ENCODE measurements around the gene ALPL.

Gene ALPL

GRCh38 chr1:21604208-21604957 lies 95.2 kb downstream of the ALPL start:
- peak; percentile 26 for DNase-seq

GRCh38 chr1:21605012-21605715 lies 95.9 kb downstream of the ALPL start:
- DNase-seq, result peak; percentile 34

DNA sequence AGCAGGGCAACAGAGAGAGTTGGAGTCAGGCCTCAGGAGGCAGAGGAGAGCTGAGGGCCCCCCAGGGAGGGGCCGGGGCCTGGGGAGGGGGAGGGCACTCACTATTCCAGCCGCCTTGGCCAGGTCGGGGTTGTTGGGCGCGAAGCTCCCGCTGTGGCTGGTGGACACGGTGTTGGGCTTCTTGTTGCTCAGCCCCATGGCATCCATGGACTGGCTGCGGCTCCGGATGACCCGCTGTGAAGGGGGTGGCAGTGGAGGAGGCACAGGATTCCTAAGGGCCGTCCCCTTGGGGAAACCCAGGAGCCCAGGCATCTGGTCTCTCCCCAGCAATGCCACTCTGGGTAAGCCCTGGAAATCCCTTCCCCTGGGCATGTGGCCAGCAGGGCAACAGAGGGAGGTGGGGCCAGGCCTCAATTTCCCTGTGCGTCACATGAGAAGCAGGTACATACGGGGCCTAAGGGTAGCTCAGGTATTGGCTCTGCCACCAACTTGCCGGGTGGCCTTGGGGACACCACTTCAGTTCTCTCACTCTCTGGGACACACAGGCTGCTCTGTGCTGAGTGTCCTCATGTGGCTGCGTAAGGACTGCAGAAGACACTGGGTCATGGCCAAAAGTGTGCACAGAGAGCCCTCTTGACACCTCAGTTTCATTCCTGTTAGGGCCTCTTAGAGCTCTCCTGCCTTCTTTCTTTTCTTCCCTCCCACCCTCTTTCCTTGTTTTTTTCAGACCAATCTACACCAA lies 96.9 kb downstream of the ALPL start:
- DNase-seq, result no peak

DNA sequence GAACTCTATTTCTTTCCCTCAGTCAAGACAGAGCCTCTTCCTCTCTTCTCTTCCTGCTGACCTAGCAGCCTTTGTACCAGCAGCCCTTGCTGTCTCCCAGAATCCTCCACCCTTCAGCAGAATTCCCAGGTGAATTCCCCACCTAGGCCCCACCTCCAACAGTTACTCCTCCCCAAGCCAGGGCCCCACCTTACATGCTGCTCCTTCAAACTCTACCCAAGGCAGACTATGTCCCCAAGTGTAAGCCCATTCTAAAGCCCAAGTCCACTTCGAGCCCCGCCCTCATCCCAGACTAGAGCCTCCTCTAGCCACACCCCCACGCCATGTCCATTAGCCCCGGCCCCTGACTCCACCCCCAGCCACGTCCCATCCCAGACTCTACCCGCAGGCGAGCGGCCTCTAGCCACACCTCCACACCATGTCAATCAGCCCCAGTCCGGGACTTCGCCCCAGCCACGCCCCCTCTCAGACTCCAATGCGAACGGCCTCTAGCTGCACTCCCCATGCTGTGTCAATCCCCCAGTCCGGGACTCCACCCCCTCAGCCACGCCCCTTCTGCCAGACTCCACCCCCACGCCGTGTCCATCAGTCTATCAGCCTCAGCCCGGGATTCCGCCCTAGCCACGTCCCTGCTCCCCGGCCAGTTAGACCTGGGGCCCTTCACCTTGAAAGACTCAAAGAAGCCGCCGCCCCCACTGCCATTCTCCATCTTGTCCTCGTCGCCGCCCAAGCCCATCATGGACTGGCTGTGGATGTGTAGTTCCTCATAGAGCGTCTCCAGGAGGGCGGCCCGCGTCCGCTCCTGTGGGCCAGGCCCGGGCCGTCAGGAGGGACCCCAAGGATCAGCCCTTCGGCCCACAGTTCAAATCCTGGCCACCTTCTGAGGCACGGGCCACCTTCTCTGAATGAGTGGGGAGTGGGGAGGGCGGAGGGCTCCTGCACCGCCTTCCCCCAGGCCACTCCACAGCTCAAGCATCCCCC lies 98.6 kb downstream of the ALPL start:
- peak; percentile 54 for DNase-seq

DNA sequence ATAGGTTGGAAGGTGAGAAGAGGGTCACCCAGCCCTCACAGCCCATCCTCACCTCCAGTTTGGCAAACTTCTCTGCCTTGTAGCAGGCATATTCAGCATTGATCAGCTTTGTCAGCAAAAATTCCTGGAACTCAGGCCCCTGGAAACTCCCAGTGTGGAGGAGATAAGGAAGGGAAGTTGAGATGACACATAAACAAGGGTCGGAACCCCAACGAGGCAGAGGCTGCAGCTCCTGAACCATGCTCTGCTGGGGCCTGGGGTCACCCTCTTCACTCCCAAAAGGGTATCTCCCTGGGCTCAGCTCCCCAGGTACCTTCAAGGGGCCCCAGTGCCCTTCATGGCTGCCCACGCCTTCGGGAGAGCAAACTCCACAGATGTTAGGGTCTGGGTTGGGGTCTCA lies 99.6 kb downstream of the ALPL start:
- DNase-seq, result no peak

GRCh38 chr1:21610027-21610426 lies 100.8 kb downstream of the ALPL start:
- DNase-seq, result no peak

- no peak for DNase-seq
Observed at GRCh38 chr1:21610989-21611785, 102.0 kb downstream of the ALPL start.

DNA sequence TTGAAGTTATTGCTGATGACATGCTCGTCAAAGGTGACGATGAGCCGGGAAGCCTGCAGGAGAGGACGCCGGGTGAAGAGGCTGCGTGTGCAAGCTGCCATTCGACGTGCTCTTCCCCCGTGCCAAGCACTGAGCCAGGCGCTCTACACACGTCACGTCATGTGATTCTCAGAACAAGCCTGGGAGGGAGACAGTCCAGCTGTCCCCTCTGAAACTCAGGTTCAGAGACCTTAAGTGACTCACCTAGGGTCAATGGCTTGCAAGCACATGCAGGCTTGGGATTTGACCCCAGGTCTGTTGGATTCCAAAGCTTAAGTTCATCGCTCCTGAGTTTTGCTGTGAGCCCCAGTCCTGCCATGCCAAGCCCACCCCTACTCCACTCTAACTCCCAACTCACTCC lies 102.8 kb downstream of the ALPL start:
- no peak for DNase-seq

DNA sequence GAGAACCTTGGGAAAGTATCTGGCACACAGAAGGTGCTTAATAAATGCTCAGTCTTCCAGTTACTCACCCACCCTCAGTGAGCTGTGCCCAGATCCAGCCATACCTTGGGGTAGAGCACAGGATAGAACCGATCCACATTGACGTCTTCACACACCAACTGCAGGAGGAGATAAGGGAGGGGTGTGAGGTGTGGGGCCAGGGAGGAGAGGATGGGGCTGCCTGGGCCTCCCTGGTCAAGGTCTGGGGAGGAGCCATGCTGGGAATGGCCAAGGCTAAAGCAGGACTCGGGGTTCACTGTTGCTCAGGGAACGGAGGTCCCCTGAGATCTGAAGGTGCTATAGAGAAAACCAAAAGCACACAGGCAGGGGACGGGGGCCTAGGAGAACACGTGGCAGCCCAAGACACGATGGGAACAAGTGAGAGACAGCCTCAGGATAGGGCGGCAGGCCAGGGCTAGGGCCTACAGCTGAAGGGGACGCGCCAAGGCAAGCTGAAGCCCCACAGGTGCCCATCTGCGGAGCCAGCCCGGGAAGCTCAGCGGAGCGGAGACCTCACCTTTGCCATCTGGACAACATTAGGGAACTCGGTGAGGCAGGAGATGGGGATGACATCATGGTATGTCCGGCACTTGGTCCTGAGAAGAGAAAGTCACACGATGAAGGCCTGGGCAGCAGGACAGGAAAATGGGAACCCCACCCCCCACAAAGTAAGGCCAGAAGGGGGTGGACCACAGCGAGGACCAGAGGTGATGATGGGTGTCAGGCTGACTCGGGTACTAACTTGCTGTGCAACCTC lies 104.0 kb downstream of the ALPL start:
- DNase-seq, result no peak

DNA sequence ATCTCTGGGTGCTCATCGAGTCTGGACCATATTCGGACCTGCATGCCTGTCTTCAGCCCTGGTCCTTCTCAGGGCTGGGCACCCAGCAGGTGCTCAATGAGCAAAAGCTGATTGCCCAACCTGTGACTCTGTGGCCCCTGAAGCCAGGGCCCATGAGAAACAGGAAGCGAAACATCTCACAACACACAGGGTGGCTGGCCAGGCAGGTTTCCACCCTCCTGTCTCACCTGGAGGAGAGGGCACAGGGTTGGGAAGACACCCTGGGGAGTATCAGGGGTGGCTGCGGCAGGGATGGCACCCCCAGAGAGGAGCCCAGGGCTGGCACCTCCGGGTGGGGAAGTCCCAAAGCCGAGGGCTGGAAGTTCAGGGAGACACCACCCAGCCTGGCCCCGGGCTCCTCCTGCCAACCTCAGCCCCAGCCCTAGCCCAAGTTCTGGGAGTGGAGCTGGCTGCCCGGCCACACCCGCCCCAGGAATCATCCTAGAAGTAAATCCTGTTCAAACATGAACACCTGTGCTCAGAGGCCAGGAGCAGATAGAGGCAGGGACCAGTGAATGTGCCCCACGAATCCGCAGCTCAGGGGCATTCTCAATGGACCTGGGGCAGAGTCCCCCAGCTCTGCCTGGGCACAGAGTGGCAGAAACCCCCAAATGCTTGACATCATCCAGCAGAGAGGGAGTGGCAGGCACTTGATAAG lies 105.3 kb downstream of the ALPL start:
- peak; percentile 56 for DNase-seq

DNA sequence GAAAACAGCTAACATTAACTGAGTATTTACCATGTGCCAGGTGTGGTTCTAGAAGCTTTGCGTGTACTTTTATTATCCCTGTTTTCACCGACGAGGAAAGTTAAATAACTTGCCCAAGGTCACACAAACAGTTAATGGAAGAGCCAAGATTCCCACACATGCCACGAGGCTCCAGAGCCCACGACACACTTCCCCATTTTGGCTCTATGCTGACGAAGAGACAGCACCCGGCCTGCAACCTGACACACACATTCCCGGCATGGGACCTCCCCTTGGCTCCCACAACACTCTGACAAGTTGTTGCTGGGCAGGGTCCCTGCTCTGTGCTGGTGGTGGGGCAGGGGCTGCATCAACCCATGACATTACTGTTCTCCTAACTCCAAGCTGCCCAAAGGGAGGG lies 107.1 kb downstream of the ALPL start:
- no peak for DNase-seq

DNA sequence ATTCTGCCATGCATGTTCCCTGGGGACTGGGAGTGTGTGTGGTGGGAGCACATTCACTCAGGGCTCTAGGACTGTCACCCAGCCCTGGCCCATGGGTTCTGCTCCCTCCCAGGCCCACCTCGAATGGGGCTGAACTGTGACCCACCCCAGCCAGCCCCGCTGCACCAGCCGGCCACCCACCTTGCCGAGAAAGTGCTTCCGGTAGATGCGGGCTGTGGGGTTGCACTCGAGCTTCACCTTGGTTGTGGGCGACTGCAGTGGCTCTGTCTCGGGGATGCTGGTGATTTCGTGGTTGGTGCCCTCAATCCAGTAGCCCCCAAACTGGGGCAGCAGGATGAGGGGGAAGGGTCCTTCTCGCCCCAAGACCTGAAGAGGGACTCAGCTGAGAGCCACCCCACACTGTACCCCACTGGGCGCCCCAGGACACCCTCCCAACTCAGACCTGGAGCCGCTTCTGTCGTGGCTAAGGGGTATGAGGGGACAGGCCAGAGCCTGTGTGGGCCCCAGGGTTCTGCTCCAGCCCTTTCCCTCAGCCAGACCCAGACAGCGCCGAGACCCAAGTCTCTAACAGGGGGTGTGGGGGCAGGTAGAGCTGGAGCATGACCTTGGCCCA lies 108.0 kb downstream of the ALPL start:
- DNase-seq, result no peak

DNA sequence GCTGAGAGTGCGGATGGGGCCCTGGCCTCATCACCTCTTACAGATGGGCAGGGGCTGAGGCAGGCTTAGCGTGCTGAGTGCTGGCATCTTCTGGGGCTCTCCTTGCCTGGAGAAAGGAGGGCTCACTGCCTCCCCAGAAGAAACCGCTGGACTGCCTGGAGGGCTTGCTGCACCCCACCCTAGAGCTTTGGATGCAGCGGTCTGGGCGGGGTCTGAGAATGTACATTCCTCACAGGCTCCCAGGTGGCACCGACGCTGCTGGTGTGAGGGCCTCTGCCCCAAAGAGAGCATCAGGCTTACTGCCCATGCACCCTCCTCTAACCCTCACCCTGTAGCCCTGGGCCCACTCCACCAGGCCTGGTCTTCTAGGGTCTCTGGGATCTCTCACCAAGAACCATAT lies 108.8 kb downstream of the ALPL start:
- no peak for DNase-seq

- no peak for DNase-seq
Observed at GRCh38 chr1:21618561-21619374, 109.5 kb downstream of the ALPL start.

DNA sequence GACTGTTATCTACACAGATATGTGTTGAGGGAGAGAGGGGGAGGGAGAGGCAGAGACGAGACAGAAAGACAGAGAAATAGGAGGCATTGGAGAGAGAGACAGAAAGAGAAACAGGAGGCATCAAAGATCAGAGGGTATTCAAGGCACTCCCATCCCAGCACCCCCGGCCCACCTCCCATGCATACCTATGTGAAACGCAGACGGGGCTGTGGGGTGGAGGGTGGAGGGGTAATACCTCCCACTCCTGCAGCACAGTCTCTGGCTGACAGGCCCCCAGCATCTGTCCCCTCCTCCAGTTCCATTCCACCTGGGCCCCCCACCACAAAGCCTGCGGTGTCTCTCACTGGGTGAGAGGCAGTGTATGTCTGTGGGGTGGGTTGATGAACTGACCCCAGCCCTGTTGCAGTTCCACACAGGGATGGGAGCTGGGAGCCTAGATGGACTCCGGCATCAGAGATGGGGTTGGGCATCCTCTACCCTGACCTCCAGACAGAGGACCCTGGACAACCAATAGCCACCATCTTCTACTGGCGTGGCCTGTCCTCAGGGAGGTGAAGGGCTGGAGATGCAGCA lies 110.2 kb downstream of the ALPL start:
- no peak for DNase-seq

DNA sequence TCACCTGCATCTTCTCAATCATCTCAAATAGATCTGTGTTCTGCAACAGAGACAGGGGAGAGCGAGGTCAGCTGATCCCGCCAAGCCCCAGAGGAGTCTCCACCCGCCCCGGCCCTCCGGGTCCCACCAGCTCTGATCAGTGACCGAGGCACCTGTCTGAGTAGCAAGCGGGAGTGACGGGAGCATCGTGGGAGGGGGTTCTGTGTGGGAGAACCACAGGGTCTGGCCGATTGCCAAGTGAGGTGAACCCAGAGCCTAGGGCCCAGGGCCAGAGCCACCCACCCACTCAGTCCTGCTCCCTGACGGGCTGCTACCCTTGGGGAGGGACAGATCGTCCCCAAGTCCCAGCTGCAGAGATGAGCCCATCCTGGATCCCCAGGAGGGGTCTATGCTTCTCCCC lies 110.8 kb downstream of the ALPL start:
- DNase-seq, result no peak

DNA sequence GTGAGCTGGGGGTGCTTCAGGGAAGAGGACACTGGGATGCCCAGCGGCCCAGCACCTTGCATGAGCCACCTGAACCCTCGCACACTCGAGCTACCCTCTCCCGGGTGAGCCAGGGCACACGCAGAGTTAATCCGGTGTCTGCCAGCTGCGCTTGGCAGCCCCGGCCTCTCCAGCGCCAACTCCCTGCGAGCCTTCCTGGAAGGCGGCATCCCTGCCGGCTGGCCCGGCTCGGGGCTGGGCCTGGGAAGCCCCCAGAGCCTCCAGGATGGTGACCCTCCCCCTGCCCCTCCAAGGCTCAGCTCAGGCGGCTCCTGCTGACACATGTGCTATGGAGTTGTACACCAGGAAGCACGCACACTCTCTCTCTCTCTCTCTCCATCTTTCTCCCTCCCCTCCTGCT lies 111.3 kb downstream of the ALPL start:
- DNase-seq, result no peak

DNA sequence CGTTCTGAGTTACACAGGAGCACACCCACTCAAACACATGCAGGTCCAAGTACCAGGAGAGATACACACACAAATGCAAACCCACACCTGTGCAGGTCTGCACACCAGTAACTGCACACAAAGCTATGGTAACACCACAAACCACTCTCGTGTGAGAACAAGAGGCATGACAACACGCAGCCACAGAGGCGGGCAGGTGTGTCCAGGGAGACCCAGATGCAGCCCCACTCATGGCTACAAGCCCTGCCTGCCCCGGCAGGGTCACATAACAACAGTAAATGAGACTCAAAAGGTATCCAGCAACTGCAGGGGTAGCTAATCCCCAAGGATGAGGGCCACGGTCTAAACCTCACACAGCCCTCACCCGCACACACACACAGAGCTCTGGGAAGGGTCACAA lies 111.8 kb downstream of the ALPL start:
- no peak for DNase-seq
